IMR-90 (cell line): ENCODE measurements around the gene CMKLR1. TPM values are rescaled to one million over a fixed set of nuclear protein-coding genes. Genes with fewer than 3 reads are reported as not detected.

Experiments used
- ATAC-seq: fragments of 200-7000 bp; cut with Tn5 transposase; 2 replicates; pipeline ENCODE4 v1.9.1; 2020; ENCODE audit warnings: low read depth, mild to moderate bottlenecking, moderate library complexity
- BruUV-seq: library from RNA; stranded (reverse); fragments of 400-500 nt; replicated peaks from 2 replicates; lab custom pipeline; 2021; lab: Mats Ljungman, UMichigan
- CTCF ChIA-PET: fragments of 300-600 bp; formaldehyde crosslinking; extraction: SDS; loops from one replicate; lab custom pipeline; 2021; ENCODE audit warnings: antibody characterized with exemption; lab: Yijun Ruan, JAX
- POLR2A ChIA-PET: fragments of 300-600 bp; sonication (Branson Sonifier 250); formaldehyde crosslinking; loops from one replicate; lab custom pipeline; 2022; ENCODE audit warnings: antibody characterized with exemption; ENCODE audit not compliant: unreplicated experiment; lab: Charles Lee
- DNase-seq: peaks from one replicate; pipeline ENCODE4 v3.0.0; 2013
- H2AFZ ChIP-seq: replicated peaks from 2 replicates; pipeline ENCODE3; 2013; ENCODE audit warnings: low read length, mild to moderate bottlenecking; ENCODE audit not compliant: poor library complexity
- H2AK5ac ChIP-seq: 2 replicates; pipeline ENCODE4 v1.6.1; 2013; ENCODE audit warnings: low read depth, low read length, inconsistent platforms
- H2AK9ac ChIP-seq: replicated peaks from 2 replicates; pipeline ENCODE3; 2013; ENCODE audit warnings: mild to moderate bottlenecking, low read depth, low read length, moderate library complexity; ENCODE audit not compliant: poor library complexity
- H2BK120ac ChIP-seq: 2 replicates; pipeline ENCODE4 v1.6.1; 2013; ENCODE audit warnings: low read depth, low read length, inconsistent platforms
- H2BK15ac ChIP-seq: 3 replicates; pipeline ENCODE4 v1.6.1; 2013; ENCODE audit warnings: low read depth, low read length, inconsistent platforms
- H2BK20ac ChIP-seq: 2 replicates; pipeline ENCODE4 v1.6.1; 2013; ENCODE audit warnings: low read depth, mild to moderate bottlenecking, inconsistent platforms, low read length, moderate library complexity
- H2BK5ac ChIP-seq: 2 replicates; pipeline ENCODE4 v1.6.1; 2013; ENCODE audit warnings: mild to moderate bottlenecking, low read depth, low read length, inconsistent platforms; ENCODE audit not compliant: poor library complexity, severe bottlenecking
- H3K14ac ChIP-seq: replicated peaks from 2 replicates; pipeline ENCODE4 v1.6.1; 2013; ENCODE audit warnings: low read depth, low read length, inconsistent platforms
- H3K18ac ChIP-seq: 2 replicates; pipeline ENCODE4 v1.6.1; 2013; ENCODE audit warnings: low read depth, low read length, control low read depth
- H3K23ac ChIP-seq: 2 replicates; pipeline ENCODE4 v1.6.1; 2013; ENCODE audit warnings: low read depth, low read length, inconsistent platforms
- H3K27ac ChIP-seq: 2 replicates; pipeline ENCODE4 v1.5.1; 2013; ENCODE audit warnings: mild to moderate bottlenecking, control low read depth, low read length; ENCODE audit not compliant: insufficient read depth
- H3K27me3 ChIP-seq: 2 replicates; pipeline ENCODE4 v1.6.1; 2013; ENCODE audit warnings: low read length; ENCODE audit not compliant: control insufficient read depth, insufficient read depth
- H3K36me3 ChIP-seq: 2 replicates; pipeline ENCODE4 v1.6.1; 2013; ENCODE audit warnings: low read length, mixed read lengths; ENCODE audit not compliant: control insufficient read depth, insufficient read depth
- H3K4ac ChIP-seq: 2 replicates; pipeline ENCODE4 v1.6.1; 2013; ENCODE audit warnings: low read depth, low read length, inconsistent platforms
- H3K4me1 ChIP-seq: 2 replicates; pipeline ENCODE4 v1.6.1; 2013; ENCODE audit warnings: low read length, mixed read lengths; ENCODE audit not compliant: control insufficient read depth, insufficient read depth
- H3K4me2 ChIP-seq: 2 replicates; pipeline ENCODE4 v1.6.1; 2013; ENCODE audit warnings: low read depth, mild to moderate bottlenecking, control low read depth, low read length, moderate library complexity
- H3K4me3 ChIP-seq: 2 replicates; pipeline ENCODE4 v1.5.1; 2013; ENCODE audit warnings: low read depth, mild to moderate bottlenecking, control low read depth, low read length, moderate library complexity; ENCODE audit not compliant: insufficient read depth
- H3K56ac ChIP-seq: 2 replicates; pipeline ENCODE4 v1.6.1; 2013; ENCODE audit warnings: low read length, inconsistent platforms; ENCODE audit not compliant: insufficient read depth; ENCODE audit errors: extremely low read depth
- H3K79me1 ChIP-seq, 2 experiments: 2 replicates each; pipeline ENCODE4 v1.6.1; 2013; ENCODE audit warnings: low read length in 2 of 2, inconsistent platforms in 1 of 2, low read depth in 1 of 2
- H3K9ac ChIP-seq: 2 replicates; pipeline ENCODE4 v1.6.1; 2013; ENCODE audit warnings: low read depth, low read length, control low read depth
- H3K9me1 ChIP-seq: 2 replicates; pipeline ENCODE4 v1.6.1; 2013; ENCODE audit warnings: low read length, inconsistent platforms; ENCODE audit not compliant: insufficient read depth
- H3K9me3 ChIP-seq: 2 replicates; pipeline ENCODE4 v1.6.1; 2013; ENCODE audit warnings: low read length; ENCODE audit not compliant: control insufficient read depth, insufficient read depth
- H4K20me1 ChIP-seq: 2 replicates; pipeline ENCODE4 v1.6.1; 2013; ENCODE audit warnings: low read length, inconsistent platforms; ENCODE audit not compliant: insufficient read depth
- H4K5ac ChIP-seq: 2 replicates; pipeline ENCODE4 v1.6.1; 2013; ENCODE audit warnings: mild to moderate bottlenecking, low read depth, low read length, control low read depth
- H4K8ac ChIP-seq, 2 experiments: 2 replicates each; pipeline ENCODE4 v1.6.1; 2013; ENCODE audit warnings: low read depth in 2 of 2, low read length in 2 of 2, control low read depth in 1 of 2, inconsistent platforms in 1 of 2
- H4K91ac ChIP-seq: 2 replicates; pipeline ENCODE4 v1.6.1; 2013; ENCODE audit warnings: low read depth, low read length, inconsistent platforms; ENCODE audit not compliant: insufficient read depth
- BHLHE40 ChIP-seq: fragments of 150-350 bp; IDR thresholded peaks from 2 replicates; pipeline ENCODE4 v1.6.1; 2016; ENCODE audit warnings: mild to moderate bottlenecking, low read depth, low read length
- CEBPB ChIP-seq: IDR thresholded peaks from 2 replicates; pipeline ENCODE4 v1.6.1; 2012; ENCODE audit warnings: low read depth, low read length, improper control_type of control experiment
- CHD1 ChIP-seq: IDR thresholded peaks from 2 replicates; pipeline ENCODE4 v1.6.1; 2012; ENCODE audit warnings: low read depth, low read length, improper control_type of control experiment
- FOS ChIP-seq: fragments of 150-350 bp; IDR thresholded peaks from 2 replicates; pipeline ENCODE4 v1.6.1; 2016; ENCODE audit warnings: low read depth, low read length
- MAZ ChIP-seq: IDR thresholded peaks from 2 replicates; pipeline ENCODE4 v1.6.1; 2012; ENCODE audit warnings: low read depth, mild to moderate bottlenecking, low read length, improper control_type of control experiment, moderate library complexity, borderline replicate concordance
- MXI1 ChIP-seq: IDR thresholded peaks from 2 replicates; pipeline ENCODE4 v1.6.1; 2012; ENCODE audit warnings: low read depth, mild to moderate bottlenecking, low read length, moderate library complexity, borderline replicate concordance
- NFE2L2 ChIP-seq: fragments of 150-350 bp; IDR thresholded peaks from 2 replicates; pipeline ENCODE4 v1.6.1; 2016; ENCODE audit warnings: low read depth, mild to moderate bottlenecking, low read length
- POLR2A ChIP-seq: IDR thresholded peaks from 2 replicates; pipeline ENCODE4 v1.6.1; 2012; ENCODE audit warnings: mild to moderate bottlenecking, low read depth, low read length
- RAD21 ChIP-seq: IDR thresholded peaks from 2 replicates; pipeline ENCODE4 v1.6.1; 2012; ENCODE audit warnings: low read length, improper control_type of control experiment
- RCOR1 ChIP-seq: IDR thresholded peaks from 2 replicates; pipeline ENCODE4 v1.6.1; 2012; ENCODE audit warnings: mild to moderate bottlenecking, low read length, improper control_type of control experiment; ENCODE audit not compliant: insufficient replicate concordance
- RFX5 ChIP-seq: IDR thresholded peaks from 2 replicates; pipeline ENCODE4 v1.8.0; 2012; ENCODE audit warnings: low read depth, mild to moderate bottlenecking, low read length, moderate library complexity
- WGBS, 2 experiments: methylation state at CpG; one replicate each; pipeline versions ENCODE4 v1.1.5 to v1.1.7; 2013; ENCODE audit warnings: missing lambda C conversion rate in 2 of 2; ENCODE audit not compliant: insufficient read length in 1 of 2; ENCODE audit errors: extremely low coverage in 2 of 2; 5-methylcytosine and 5-hydroxymethylcytosine counted together
- dilution Hi-C: fragments of 300-500 bp; cut with HindIII; formaldehyde crosslinking; loops from one replicate; pipeline ENCODE4 v1.14.3; 2018; ENCODE audit warnings: low sequenced_read_pairs; ENCODE audit not compliant: unreplicated experiment
- in situ Hi-C: fragments of 300-500 bp; cut with MboI; formaldehyde crosslinking; loops from 3 replicates; pipeline ENCODE4 v1.14.3; 2019; ENCODE audit warnings: low sequenced_read_pairs, inconsistent platforms, mixed read lengths
- intact Hi-C: fragments of 100-400 bp; cut with micrococcal nuclease; formaldehyde crosslinking; loops from 2 replicates; pipeline ENCODE4 v1.10.0; 2022
- polyA plus RNA-seq, 3 experiments: library from polyadenylated mRNA; depleted of rRNA; stranded (reverse); fragments of >200 nt; gene quantifications; 2 replicates each; pipeline ENCODE4 v1.2.3, GENCODE V29; 2012; ENCODE audit warnings: low replicate concordance in 1 of 3
- total RNA-seq: library from RNA; depleted of rRNA; stranded (reverse); fragments of >200 nt; gene quantifications from 2 replicates; pipeline ENCODE4 v1.2.3, GENCODE V29; 2012
- TF ChIP-seq, protein P1 (sequence below): conservative IDR thresholded peaks from 2 replicates; pipeline ENCODE4 v1.5.1; 2012; ENCODE audit warnings: mild to moderate bottlenecking, low read depth, low read length, improper control_type of control experiment
- TF ChIP-seq, protein P2 (sequence below): fragments of 150-350 bp; IDR thresholded peaks from 2 replicates; pipeline ENCODE4 v1.6.1; 2016; ENCODE audit warnings: low read depth, mild to moderate bottlenecking, low read length, moderate library complexity, borderline replicate concordance
- TF ChIP-seq, protein P3 (sequence below): fragments of 150-350 bp; IDR thresholded peaks from 2 replicates; pipeline ENCODE4 v1.6.1; 2017; ENCODE audit warnings: mild to moderate bottlenecking, antibody characterized with exemption, low read length, low read depth

Gene CMKLR1
- total and polyA plus RNA-seq, 2 of the 4 experiments (the other 2 are of a cell fraction): not detected

DNA sequence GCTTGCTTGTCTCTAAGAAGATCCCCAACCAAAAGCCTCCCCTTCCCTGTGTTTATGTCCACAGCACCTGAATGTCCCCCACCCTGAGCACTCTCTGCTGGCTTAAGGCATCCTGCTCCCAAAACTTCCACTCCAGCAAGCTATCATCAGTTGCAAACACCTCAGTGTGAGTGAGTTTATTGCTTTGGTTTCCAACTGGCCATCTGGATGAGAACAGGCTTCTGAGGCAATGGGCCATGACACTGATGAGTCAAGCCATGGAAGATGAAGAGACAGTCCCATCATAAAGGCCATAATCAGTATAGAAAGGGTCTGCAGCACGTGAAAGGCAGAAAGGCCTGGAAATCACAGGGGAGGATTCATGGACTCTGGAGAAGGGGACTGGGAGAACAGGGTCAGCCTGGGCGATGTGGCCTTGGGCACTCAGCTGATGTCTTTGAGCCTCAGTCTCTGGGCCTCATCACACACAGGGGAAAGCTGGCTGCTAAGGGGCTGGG lies 12.8 kb downstream of the CMKLR1 start:
- no peak overlapping the region for H3K27ac ChIP-seq
- intact Hi-C loops: no loop called here

More for the DNA sequence above, 12.8 kb downstream of the CMKLR1 start:
- Histone ChIP-seq H3K14ac (no peak overlapping the region), H4K20me1 (no peaks in the 10 kb centered on the region), H4K8ac (no peak overlapping the region), H3K9me1 (no peaks in the 10 kb centered on the region), H3K4ac (no peak overlapping the region), H4K5ac (no peak overlapping the region), H2BK15ac (no peak overlapping the region), H3K4me2 (no peak overlapping the region), H3K27me3 (0 out of 2 replicates have a peak, but pooled peaks cover 2% of the 10 kb centered on the region), H3K9ac (no peak overlapping the region), H3K9me3 (no peaks in the 10 kb centered on the region), H2AK9ac (no peak overlapping the region), H3K23ac (no peak overlapping the region), H2BK20ac (no peak overlapping the region), H2BK120ac (no peak overlapping the region), H2AFZ (no peak overlapping the region), H3K4me3 (no peak overlapping the region), H3K79me1 (no peaks in the 10 kb centered on the region), H3K18ac (no peak overlapping the region), H3K4me1 (no peaks in the 10 kb centered on the region), H2BK5ac (no peak overlapping the region), H3K56ac (no peak overlapping the region), H2AK5ac (no peak overlapping the region), H3K36me3 (no peaks in the 10 kb centered on the region), H4K91ac (no peak overlapping the region)
- no peak for DNase-seq
- in situ Hi-C loops (no loop called here), dilution Hi-C loops (no loop called here)
- ATAC-seq: no peak
- BruUV-seq: no TSS peak
- POLR2A ChIA-PET: no interaction called here
- CTCF ChIA-PET: no interaction called here
- no CpG with 5 or more reads among the region's 2 CpGs for WGBS, 2 experiments
- TF ChIP-seq, protein P1, sequence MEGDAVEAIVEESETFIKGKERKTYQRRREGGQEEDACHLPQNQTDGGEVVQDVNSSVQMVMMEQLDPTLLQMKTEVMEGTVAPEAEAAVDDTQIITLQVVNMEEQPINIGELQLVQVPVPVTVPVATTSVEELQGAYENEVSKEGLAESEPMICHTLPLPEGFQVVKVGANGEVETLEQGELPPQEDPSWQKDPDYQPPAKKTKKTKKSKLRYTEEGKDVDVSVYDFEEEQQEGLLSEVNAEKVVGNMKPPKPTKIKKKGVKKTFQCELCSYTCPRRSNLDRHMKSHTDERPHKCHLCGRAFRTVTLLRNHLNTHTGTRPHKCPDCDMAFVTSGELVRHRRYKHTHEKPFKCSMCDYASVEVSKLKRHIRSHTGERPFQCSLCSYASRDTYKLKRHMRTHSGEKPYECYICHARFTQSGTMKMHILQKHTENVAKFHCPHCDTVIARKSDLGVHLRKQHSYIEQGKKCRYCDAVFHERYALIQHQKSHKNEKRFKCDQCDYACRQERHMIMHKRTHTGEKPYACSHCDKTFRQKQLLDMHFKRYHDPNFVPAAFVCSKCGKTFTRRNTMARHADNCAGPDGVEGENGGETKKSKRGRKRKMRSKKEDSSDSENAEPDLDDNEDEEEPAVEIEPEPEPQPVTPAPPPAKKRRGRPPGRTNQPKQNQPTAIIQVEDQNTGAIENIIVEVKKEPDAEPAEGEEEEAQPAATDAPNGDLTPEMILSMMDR: no peak
- TF ChIP-seq FOS (no peak), RFX5 (no peak), MAZ (no peak), POLR2A (no peak), BHLHE40 (no peak), NFE2L2 (no peak), CHD1 (no peak), RCOR1 (no peak), MXI1 (no peak), RAD21 (no peak), CEBPB (no peak)
- TF ChIP-seq, protein P2, sequence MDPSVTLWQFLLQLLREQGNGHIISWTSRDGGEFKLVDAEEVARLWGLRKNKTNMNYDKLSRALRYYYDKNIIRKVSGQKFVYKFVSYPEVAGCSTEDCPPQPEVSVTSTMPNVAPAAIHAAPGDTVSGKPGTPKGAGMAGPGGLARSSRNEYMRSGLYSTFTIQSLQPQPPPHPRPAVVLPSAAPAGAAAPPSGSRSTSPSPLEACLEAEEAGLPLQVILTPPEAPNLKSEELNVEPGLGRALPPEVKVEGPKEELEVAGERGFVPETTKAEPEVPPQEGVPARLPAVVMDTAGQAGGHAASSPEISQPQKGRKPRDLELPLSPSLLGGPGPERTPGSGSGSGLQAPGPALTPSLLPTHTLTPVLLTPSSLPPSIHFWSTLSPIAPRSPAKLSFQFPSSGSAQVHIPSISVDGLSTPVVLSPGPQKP: no peak
- TF ChIP-seq, protein P3, sequence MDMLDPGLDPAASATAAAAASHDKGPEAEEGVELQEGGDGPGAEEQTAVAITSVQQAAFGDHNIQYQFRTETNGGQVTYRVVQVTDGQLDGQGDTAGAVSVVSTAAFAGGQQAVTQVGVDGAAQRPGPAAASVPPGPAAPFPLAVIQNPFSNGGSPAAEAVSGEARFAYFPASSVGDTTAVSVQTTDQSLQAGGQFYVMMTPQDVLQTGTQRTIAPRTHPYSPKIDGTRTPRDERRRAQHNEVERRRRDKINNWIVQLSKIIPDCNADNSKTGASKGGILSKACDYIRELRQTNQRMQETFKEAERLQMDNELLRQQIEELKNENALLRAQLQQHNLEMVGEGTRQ: no peak
